GM19238 (cell line): ENCODE measurements around the gene KDM4F.

ENCODE experiments used
- DNase-seq: peaks from one replicate; pipeline ENCODE4 v3.0.0; 2011; ENCODE audit warnings: low spot score; ENCODE audit not compliant: insufficient read length

The KDM4F gene

DNA sequence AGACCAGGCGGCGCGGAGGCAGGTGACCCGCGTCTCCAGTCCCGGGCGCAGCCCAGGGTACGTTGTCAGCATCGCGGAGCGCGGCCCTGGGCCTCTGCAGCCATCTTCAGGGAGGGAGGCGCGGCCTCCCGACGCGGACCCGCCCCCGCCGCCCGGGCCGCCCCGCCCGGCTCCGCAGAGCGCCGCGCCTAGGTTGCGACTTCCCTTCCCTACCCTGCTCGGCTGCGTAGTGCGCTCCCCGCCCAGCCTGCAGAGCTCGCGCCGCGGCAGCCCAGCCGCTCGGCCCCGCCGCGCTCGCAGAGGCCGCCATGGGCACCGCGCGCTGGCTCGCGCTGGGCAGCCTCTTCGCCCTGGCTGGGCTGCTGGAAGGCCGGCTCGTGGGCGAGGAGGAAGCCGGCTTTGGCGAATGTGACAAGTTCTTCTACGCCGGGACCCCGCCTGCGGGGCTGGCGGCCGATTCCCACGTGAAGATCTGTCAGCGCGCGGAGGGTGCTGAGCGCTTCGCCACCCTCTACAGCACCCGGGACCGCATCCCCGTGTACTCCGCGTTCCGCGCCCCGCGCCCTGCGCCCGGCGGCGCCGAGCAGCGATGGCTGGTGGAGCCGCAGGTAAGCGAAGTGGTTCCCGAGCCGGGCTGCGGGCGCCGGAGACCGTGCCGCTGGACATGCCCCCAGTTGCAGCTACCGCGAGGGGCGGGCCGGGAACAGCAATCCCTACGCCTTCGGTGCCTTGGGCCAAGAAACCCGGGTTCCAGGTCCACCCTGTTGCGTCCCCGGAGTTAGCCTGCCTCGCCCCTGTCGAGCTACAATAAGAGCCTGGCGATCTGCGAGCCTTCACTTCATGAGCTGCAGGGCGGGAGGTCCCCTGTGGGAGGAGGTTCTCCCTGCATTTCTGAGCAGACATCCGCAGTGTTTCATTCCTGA is 40.7 kb downstream of the KDM4F start, which contains the start of gene ENDOD1:
Gene ENDOD1 (plus strand): TSS at position 227 of the 923 bp plus-strand sequence. CDS start 82 bp downstream, at position 309.
- peak; percentile 85 for DNase-seq

DNA sequence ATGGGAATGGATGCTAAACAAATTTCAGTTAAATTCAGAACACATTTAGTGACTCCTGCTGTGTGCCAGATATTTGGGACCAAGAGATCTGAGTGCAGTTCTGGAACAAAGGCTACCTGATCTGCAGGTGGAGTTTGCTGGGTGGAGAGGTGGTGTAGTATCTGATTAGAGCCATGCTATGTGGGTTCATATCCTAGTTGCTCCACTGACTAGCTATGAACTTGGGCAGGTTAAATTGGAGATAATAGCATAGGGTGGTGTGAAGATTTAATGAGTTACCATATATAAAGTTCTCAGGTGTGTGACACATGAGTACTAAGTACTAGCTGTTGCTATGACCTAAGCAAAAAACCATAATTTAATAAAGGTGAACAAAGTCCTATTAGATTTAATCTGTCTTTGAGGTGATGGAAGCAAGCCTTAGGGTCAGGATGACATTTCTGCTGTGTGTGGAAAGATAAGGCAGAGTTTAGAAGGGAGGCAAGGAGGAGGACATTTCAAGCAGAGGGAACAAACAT is 42.5 kb downstream of the KDM4F start:
- no peak for DNase-seq

DNA sequence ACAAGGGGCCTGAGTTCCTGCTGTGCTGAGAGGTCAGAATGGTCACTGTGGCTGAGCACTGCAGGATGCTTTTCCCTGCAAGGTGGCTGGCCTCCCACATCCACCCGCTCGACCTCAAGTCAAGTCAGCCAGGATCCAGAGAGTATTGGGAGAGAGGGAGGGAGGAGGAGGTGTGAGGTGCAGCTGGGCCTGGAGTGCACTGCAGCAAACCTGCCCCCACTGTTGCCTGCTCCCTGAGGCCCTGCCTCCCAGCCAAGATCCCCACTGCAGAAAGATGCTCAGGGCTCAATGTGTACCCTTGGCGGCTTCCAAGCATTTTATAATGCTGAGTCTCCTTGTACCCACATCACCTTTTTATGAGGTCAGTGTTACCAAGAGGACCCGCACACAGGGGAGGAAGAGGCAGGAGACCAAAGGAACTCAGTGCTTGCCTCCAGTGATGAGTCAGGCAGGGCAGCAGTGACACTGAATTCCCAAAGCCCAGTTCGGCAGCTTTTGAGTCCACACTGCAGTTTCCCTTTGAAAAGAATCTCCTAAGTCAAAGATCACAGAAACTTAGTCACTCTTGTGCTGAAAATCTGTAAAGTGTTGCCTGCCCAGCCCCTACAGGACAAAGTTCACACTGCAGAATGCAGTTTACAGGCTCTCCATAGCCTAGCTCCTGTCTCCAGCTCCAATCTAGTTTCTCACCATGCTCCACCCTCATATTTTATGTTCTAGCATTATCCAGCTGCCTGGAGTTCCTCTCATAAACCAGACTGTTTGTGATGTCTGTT is 43.5 kb downstream of the KDM4F start:
- no peak for DNase-seq

DNA sequence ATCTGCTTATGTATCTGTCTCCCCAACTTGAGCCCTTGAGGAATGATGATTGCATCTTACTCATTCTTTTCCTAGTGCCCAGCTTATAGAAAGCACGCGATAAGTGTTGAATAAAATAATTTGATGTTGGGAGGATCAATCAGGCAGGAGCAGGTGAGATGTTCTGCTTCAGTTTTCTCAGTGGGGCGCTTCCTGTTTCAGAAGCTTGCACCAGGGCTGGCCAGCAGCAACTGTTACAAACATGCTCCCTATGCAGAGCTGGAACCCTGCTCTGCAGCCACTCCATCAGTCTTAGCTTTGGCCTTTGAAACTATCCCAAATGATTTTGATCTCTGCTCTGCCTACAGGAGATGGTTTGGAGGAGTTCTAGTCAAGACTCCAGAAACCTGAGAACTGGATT is 44.3 kb downstream of the KDM4F start:
- peak; percentile 15 for DNase-seq

DNA sequence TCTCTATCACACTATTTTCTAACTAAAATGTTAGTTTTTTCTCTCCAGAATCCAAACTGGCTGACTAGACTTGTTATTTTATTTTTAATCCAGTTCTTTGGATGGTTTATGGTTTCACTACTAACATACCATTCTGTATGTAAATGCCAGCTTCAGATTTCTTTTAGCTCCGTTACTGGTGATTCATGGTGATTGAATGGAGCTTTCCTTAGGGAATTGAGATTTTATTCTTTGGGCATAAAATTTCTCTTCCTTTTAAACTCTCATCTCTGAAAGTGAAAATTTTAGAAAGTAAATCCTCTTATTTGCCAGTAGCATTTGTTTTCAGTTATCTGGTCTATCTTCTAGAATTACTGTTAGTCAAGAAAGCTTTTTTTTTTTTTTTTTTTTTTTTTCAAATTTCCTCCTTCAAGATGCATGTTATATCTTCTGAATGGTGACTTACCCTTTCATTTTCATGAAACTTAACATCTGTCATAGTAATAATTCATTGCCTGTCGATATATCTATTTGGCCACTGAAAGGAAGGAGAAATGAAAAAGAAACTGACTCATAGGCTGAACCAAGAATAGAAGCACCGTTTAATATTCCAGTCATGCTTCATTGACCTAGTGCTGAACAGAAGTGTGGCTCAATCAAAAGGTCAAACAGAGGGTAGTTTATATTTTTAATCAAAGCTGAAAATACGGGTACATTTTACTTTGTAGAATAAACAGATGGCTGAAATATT is 46.8 kb downstream of the KDM4F start:
- peak; percentile 36 for DNase-seq

DNA sequence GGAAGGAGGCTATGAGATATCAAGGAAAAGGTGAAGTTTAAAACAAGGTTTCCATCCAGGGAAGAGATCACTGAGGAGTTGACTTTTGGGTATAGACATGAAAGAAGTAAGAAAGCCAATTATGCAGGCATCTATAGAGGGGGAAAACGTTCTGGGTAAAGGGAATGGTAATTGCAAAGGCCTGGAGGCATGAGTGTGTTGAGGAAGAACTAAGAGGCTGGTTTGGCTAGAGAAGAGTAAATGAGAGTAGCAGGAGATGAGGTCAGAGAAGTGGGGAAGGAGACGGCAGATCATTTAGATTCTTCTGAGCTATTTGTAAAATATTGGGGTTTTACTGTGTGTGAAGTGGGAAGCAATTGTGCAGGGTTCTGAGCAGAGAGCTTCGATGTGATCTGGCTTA is 48.0 kb downstream of the KDM4F start:
- no peak for DNase-seq

DNA sequence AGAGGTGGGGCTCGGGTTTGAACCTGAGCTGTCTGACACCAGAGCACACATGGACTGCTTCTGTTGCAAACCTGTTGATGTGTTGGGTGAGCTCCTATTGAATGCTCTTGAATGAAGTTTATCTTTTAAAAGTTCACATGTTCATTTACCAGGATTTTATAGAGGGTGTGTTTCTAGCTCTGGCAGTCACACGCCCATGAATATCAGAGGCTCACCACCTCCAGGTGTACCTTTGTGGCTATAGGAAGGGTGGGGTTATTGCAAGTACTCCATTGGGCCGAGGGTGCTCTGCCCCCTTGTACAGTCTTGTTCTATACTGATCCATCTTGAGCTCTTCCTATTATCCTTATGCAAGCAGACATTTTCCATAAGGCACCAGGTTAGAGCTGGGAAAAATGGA is 49.6 kb downstream of the KDM4F start:
- DNase-seq: no peak

DNA sequence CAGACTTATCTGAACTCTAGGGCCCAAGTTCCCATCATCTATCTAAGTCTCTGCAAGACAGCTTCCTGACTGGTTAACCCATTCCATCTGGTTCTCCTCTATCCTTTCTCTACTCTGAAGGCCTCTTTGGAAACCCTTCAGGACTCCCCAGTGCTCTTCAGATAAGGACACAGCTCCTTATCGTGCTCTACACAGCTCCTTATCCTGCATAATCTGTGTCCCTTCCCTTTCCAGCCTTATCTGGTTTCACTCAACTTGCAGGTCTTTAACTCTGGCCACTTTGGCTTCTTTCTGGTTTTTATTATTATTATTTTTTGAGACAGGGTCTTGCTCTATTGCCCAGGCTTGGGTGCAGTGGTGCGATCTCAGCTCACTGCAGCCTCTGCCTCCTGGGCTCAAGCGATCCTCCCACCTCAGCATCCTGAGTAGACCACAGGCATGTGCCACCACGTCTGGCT is 51.0 kb downstream of the KDM4F start:
- DNase-seq: no peak
